ENCODE results near the gene DNHD1. TPM values are rescaled to one million over a fixed set of nuclear protein-coding genes. Genes with fewer than 3 reads are reported as not detected.

DNHD1 gene
- polyA plus RNA-seq, 3 donors from 2014 or later, result 0.74 to 1.3 (median 0.86) TPM

- Mint-ChIP-seq H3K9me3 (no peaks in the 10 kb centered on the region), H3K27ac (peak overlapping the region in 1 of 6 donors; percentile 15), H3K27me3 (ENCODE audit: low read depth in 3 of 3) (no peaks in the 10 kb centered on the region), H3K4me3 (no peak overlapping the region), H3K36me3 (no peaks in the 10 kb centered on the region), H3K4me1 (peaks cover 2 to 4% of the 10 kb centered on the region in 2 donors)
- DNase-seq, result no peak
Observed at GRCh38 chr11:6548121-6548520, 51.0 kb downstream of the DNHD1 start.

GRCh38 chr11:6548641-6549040 lies 51.6 kb downstream of the DNHD1 start:
- Mint-ChIP-seq H3K36me3 (no peaks in the 10 kb centered on the region), H3K4me3 (no peak overlapping the region), H3K4me1 (peaks cover 0 to 2% of the 10 kb centered on the region in 2 donors), H3K9me3 (no peaks in the 10 kb centered on the region), H3K27me3 (ENCODE audit: low read depth in 3 of 3) (no peaks in the 10 kb centered on the region), H3K27ac (no peak overlapping the region)
- DNase-seq, result no peak

- H3K36me3 Mint-ChIP-seq, result peaks cover 0 to 4% (median 0%) of the 10 kb centered on the region in 3 donors
- H3K27me3 Mint-ChIP-seq (ENCODE audit: low read depth in 3 of 3), result peaks cover 0 to 2% (median 0%) of the 10 kb centered on the region in 3 donors
- no peaks in the 10 kb centered on the region for H3K9me3 Mint-ChIP-seq
Observed at GRCh38 chr11:6553634-6554033, 56.6 kb downstream of the DNHD1 start.

GRCh38 chr11:6554828-6555706 lies 58.0 kb downstream of the DNHD1 start:
- H3K27me3 Mint-ChIP-seq (ENCODE audit: low read depth in 3 of 3), result peaks cover 0 to 4% (median 0%) of the 10 kb centered on the region in 3 donors
- no peak overlapping the region for H3K4me3 Mint-ChIP-seq
- H3K27ac Mint-ChIP-seq, result no peak overlapping the region
- no peak for DNase-seq
- no peaks in the 10 kb centered on the region for H3K4me1 Mint-ChIP-seq
- peaks cover 4 to 8% (median 6%) of the 10 kb centered on the region in 3 donors for H3K36me3 Mint-ChIP-seq
- no peaks in the 10 kb centered on the region for H3K9me3 Mint-ChIP-seq

More at GRCh38 chr11:6553634-6554033, 56.6 kb downstream of the DNHD1 start:
- Mint-ChIP-seq H3K4me1 (no peaks in the 10 kb centered on the region), H3K27ac (no peak overlapping the region), H3K4me3 (no peak overlapping the region)
- no peak for DNase-seq

GRCh38 chr11:6556139-6556949 lies 59.3 kb downstream of the DNHD1 start:
- no peak overlapping the region for H3K4me3 Mint-ChIP-seq
- no peak for DNase-seq
- H3K27ac Mint-ChIP-seq, result peak overlapping the region in 1 of 6 donors; percentile 29
- peaks cover 4 to 8% (median 8%) of the 10 kb centered on the region in 3 donors for H3K36me3 Mint-ChIP-seq
- no peaks in the 10 kb centered on the region for H3K4me1 Mint-ChIP-seq
- H3K9me3 Mint-ChIP-seq, result no peaks in the 10 kb centered on the region
- H3K27me3 Mint-ChIP-seq (ENCODE audit: low read depth in 3 of 3), result peaks cover 0 to 4% (median 0%) of the 10 kb centered on the region in 3 donors

- no peak for DNase-seq
- H3K4me3 Mint-ChIP-seq, result no peak overlapping the region
- H3K27me3 Mint-ChIP-seq (ENCODE audit: low read depth in 3 of 3), result peaks cover 0 to 4% (median 0%) of the 10 kb centered on the region in 3 donors
- H3K36me3 Mint-ChIP-seq, result peaks cover 4 to 16% (median 12%) of the 10 kb centered on the region in 3 donors
- H3K4me1 Mint-ChIP-seq, result no peaks in the 10 kb centered on the region
- H3K27ac Mint-ChIP-seq, result no peak overlapping the region
- no peaks in the 10 kb centered on the region for H3K9me3 Mint-ChIP-seq
Observed at GRCh38 chr11:6557063-6557462, 60.0 kb downstream of the DNHD1 start.

DNA sequence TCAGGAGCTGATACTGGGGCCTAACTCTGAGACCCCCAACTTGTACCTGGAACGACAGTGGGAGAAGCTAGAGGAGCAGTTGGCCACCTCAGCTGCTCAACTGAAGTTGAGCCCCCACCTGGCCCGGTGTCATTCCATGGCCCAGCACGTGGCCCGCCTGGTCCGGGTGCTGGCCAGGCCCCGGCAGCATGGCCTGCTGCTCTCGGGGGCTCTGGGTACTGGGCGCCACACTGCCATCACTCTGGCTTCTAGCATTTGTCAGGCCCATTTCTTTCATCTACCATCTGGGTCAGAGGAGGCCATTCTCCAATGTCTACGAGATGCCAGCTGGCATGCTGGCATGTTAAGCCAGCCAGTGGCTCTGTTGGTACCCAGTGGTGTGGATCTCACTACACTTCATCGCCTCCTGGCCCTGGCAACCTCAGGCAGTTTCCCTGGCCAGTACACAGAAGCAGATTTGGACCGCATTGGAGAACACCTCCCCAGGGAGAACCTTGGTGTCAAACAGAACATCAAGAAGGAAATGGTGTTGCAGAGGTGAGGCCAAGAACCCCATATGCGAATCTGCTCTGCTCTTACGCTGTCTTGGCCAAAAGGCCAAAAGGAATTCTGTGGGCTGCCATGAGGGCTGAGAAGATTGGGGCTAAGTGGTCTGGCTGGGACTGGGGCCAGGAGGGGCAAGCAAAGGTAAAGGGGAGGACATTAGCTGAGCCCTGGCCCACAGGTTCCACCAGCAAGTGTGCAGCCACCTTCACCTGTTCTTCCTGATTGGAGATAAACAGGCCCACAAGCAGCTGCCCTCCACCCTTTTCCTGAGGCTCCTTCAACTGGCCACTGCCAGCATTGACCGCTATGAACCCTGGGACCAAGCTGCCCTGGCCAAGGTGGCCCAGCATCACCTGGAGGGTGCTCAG lies 60.9 kb downstream of the DNHD1 start:
- Mint-ChIP-seq H3K27ac (no peak overlapping the region), H3K27me3 (ENCODE audit: low read depth in 3 of 3) (peaks cover 0 to 4% (median 0%) of the 10 kb centered on the region in 3 donors), H3K36me3 (peaks cover 8 to 17% (median 14%) of the 10 kb centered on the region in 3 donors), H3K9me3 (no peaks in the 10 kb centered on the region), H3K4me3 (no peak overlapping the region), H3K4me1 (no peaks in the 10 kb centered on the region)
- DNase-seq, result no peak

GRCh38 chr11:6559369-6559768 lies 62.3 kb downstream of the DNHD1 start:
- DNase-seq, result no peak
- Mint-ChIP-seq H3K4me3 (no peak overlapping the region), H3K36me3 (peaks cover 8 to 17% (median 14%) of the 10 kb centered on the region in 3 donors), H3K27me3 (ENCODE audit: low read depth in 3 of 3) (peaks cover 0 to 4% (median 0%) of the 10 kb centered on the region in 3 donors), H3K4me1 (no peaks in the 10 kb centered on the region), H3K27ac (no peak overlapping the region), H3K9me3 (no peaks in the 10 kb centered on the region)

- Mint-ChIP-seq H3K27ac (no peak overlapping the region), H3K36me3 (peaks cover 8 to 17% (median 14%) of the 10 kb centered on the region in 3 donors), H3K4me3 (no peak overlapping the region), H3K4me1 (no peaks in the 10 kb centered on the region), H3K27me3 (ENCODE audit: low read depth in 3 of 3) (peaks cover 0 to 2% (median 0%) of the 10 kb centered on the region in 3 donors), H3K9me3 (no peaks in the 10 kb centered on the region)
- no peak for DNase-seq
Observed at GRCh38 chr11:6561288-6561687, 64.2 kb downstream of the DNHD1 start.

GRCh38 chr11:6563121-6563619 lies 66.1 kb downstream of the DNHD1 start:
- peaks cover 8 to 17% (median 10%) of the 10 kb centered on the region in 3 donors for H3K36me3 Mint-ChIP-seq
- H3K9me3 Mint-ChIP-seq, result no peaks in the 10 kb centered on the region
- no peaks in the 10 kb centered on the region for H3K4me1 Mint-ChIP-seq
- DNase-seq, result no peak
- H3K4me3 Mint-ChIP-seq, result no peak overlapping the region
- H3K27me3 Mint-ChIP-seq (ENCODE audit: low read depth in 3 of 3), result peaks cover 0 to 2% (median 0%) of the 10 kb centered on the region in 3 donors
- no peak overlapping the region for H3K27ac Mint-ChIP-seq

DNA sequence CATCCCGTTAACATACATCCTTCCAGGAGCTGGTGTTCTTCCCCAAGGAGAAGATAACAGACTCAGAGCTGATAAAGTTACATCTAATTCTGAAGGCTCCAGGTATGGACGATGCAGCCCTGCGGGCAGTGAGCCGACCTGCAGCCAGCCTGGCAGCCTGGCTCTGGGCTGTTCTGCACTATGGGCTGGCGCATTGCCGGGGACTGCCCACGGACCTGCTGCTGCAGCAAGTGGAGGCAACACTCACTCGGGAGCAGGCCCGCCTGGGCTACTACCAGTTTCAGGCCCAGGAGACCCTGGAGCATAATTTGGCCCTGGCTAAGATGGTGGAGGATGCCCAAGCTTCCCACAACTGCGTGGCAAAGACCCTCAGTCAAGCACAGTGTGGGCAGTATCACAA lies 66.6 kb downstream of the DNHD1 start:
- Mint-ChIP-seq H3K27ac (no peak overlapping the region), H3K27me3 (ENCODE audit: low read depth in 3 of 3) (peaks cover 0 to 2% (median 0%) of the 10 kb centered on the region in 3 donors), H3K9me3 (no peaks in the 10 kb centered on the region), H3K4me1 (no peaks in the 10 kb centered on the region), H3K36me3 (peaks cover 8 to 17% (median 10%) of the 10 kb centered on the region in 3 donors), H3K4me3 (no peak overlapping the region)
- no peak for DNase-seq

- Mint-ChIP-seq H3K27ac (peak overlapping the region in 1 of 6 donors; percentile 3), H3K27me3 (ENCODE audit: low read depth in 3 of 3) (peaks cover 0 to 1% (median 0%) of the 10 kb centered on the region in 3 donors), H3K36me3 (peaks cover 6 to 8% (median 8%) of the 10 kb centered on the region in 3 donors), H3K9me3 (no peaks in the 10 kb centered on the region), H3K4me3 (no peak overlapping the region), H3K4me1 (no peaks in the 10 kb centered on the region)
- no peak for DNase-seq
Observed at GRCh38 chr11:6565325-6565724, 68.2 kb downstream of the DNHD1 start.

Measured in immature natural killer cell (primary cell).